Hematopoietic multipotent progenitor cell treated with erythropoietin and hydrocortisone succinate and interleukin-3 and kit ligand, for 17 days (in vitro differentiated cells): ENCODE measurements around the gene SHPK.
"Not testable (repeated sequence)": the region's sequence is repeated elsewhere in the genome, so short reads cannot be mapped to it uniquely, and the experiment has no call there.

Experiments
- DNase-seq: peaks from one replicate; pipeline ENCODE4 v3.0.0-alpha.2; 2015; ENCODE audit warnings: low spot score

SHPK gene

GRCh38 chr17:3585826-3586225 is 50.2 kb downstream of the SHPK start:
- DNase-seq = no peak

GRCh38 chr17:3583456-3583855 is 52.6 kb downstream of the SHPK start:
- no peak for DNase-seq

- DNase-seq = no peak
These were observed 53.1 kb downstream of the SHPK start for GRCh38 chr17:3582915-3583314.

- not testable (repeated sequence) for DNase-seq
These were observed 57.4 kb downstream of the SHPK start for GRCh38 chr17:3578667-3579066.

GRCh38 chr17:3576970-3577369 is 59.1 kb downstream of the SHPK start:
- no peak for DNase-seq

- DNase-seq = no peak
These were observed 60.5 kb downstream of the SHPK start for GRCh38 chr17:3575511-3575910.

GRCh38 chr17:3574231-3574630 is 61.8 kb downstream of the SHPK start:
- no peak for DNase-seq

- no peak for DNase-seq
These were observed 62.6 kb downstream of the SHPK start for GRCh38 chr17:3573246-3574100.

GRCh38 chr17:3572231-3572630 is 63.8 kb downstream of the SHPK start:
- DNase-seq = no peak

GRCh38 chr17:3571043-3571900 is 64.8 kb downstream of the SHPK start:
- no peak for DNase-seq

GRCh38 chr17:3569534-3570137 is 66.4 kb downstream of the SHPK start:
- no peak for DNase-seq

- no peak for DNase-seq
These were observed 69.5 kb downstream of the SHPK start for GRCh38 chr17:3566551-3566950.

- no peak for DNase-seq
These were observed 70.9 kb downstream of the SHPK start for GRCh38 chr17:3565143-3565542.

- DNase-seq = not testable (repeated sequence)
These were observed 71.8 kb downstream of the SHPK start for GRCh38 chr17:3564241-3564640.

GRCh38 chr17:3559270-3559645 is 76.8 kb downstream of the SHPK start:
- no peak for DNase-seq

- DNase-seq = no peak
These were observed 77.3 kb downstream of the SHPK start for GRCh38 chr17:3558603-3559269.
